ENCODE measurements around the gene CUX1.

- TF ChIP-seq CTCF (IDR thresholded peaks at IDR 0.05): no peak
- no peak for TF ChIP-seq POLR2A (IDR thresholded peaks at IDR 0.05)
Measured at GRCh38 chr7:102196028-102196427, 378.6 kb downstream of the CUX1 start.

All from uterus (tissue), 2 donors.